ENCODE measurements around the gene ALOX5AP. TPM values are rescaled to one million over a fixed set of nuclear protein-coding genes. Genes with fewer than 3 reads are reported as not detected.

Gene ALOX5AP
- total and polyA plus RNA-seq, 2 donors: 10.4 to 60.3 TPM

GRCh38 chr13:30704596-30704995, 30.7 kb upstream of the ALOX5AP start:
- no peak for DNase-seq (ENCODE audit: extremely low spot score)
- no peak overlapping the region for H3K27ac ChIP-seq (ENCODE audit: low read depth)
- WGBS: 85% methylated on average over 6 of the region's 6 CpGs
- H3K36me3 ChIP-seq (ENCODE audit: insufficient read depth): no peaks in the 10 kb centered on the region
- no peak overlapping the region for H3K4me3 ChIP-seq (ENCODE audit: low read depth, low read length)
- H3K4me1 ChIP-seq (ENCODE audit: insufficient read depth): no peaks in the 10 kb centered on the region

- DNase-seq (ENCODE audit: extremely low spot score): no peak
- H3K27ac ChIP-seq (ENCODE audit: low read depth): no peak overlapping the region
- no peaks in the 10 kb centered on the region for H3K4me1 ChIP-seq (ENCODE audit: insufficient read depth)
- H3K4me3 ChIP-seq (ENCODE audit: low read depth, low read length): no peak overlapping the region
- no peaks in the 10 kb centered on the region for H3K36me3 ChIP-seq (ENCODE audit: insufficient read depth)
- WGBS: 90% methylated on average over 4 of the region's 4 CpGs
Measured at GRCh38 chr13:30705680-30706079, 29.7 kb upstream of the ALOX5AP start.

- Histone ChIP-seq H3K4me1 (ENCODE audit: insufficient read depth) (no peaks in the 10 kb centered on the region), H3K36me3 (ENCODE audit: insufficient read depth) (no peaks in the 10 kb centered on the region), H3K27ac (ENCODE audit: low read depth) (no peak overlapping the region), H3K4me3 (ENCODE audit: low read depth, low read length) (no peak overlapping the region)
- 37% methylated on average over 3 of the region's 3 CpGs for WGBS
- no peak for DNase-seq (ENCODE audit: extremely low spot score)
Measured at GRCh38 chr13:30708541-30708940, 26.8 kb upstream of the ALOX5AP start.

GRCh38 chr13:30710442-30710841, 24.9 kb upstream of the ALOX5AP start:
- no peak for DNase-seq (ENCODE audit: extremely low spot score)
- Histone ChIP-seq H3K36me3 (ENCODE audit: insufficient read depth) (no peaks in the 10 kb centered on the region), H3K27ac (ENCODE audit: low read depth) (no peak overlapping the region), H3K4me3 (ENCODE audit: low read depth, low read length) (no peak overlapping the region), H3K4me1 (ENCODE audit: insufficient read depth) (no peaks in the 10 kb centered on the region)
- 96% methylated on average over 3 of the region's 3 CpGs for whole genome bisulfite sequencing

DNA sequence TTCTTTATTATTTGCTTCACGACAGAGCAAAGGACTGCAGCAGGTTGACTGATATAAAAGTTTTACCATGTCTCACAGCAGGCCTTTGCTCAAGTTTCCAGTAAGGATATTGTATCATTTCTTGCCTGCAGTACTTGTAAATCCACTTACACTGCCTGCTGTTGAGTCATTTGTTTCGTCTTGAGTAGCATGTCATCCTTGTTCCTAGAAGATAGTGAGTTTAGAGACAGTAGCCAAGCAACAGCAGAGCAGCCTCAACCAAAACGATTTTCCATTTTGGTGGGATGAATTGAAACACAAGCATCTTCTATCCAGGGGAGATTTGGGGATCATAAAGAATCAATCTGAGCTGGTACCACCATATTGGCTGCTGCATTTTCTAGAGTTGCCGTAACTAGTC, 24.0 kb upstream of the ALOX5AP start:
- WGBS: 71% methylated on average over 4 of the region's 4 CpGs
- no peak for DNase-seq (ENCODE audit: extremely low spot score)
- Histone ChIP-seq H3K4me1 (ENCODE audit: insufficient read depth) (no peaks in the 10 kb centered on the region), H3K27ac (ENCODE audit: low read depth) (no peak overlapping the region), H3K4me3 (ENCODE audit: low read depth, low read length) (no peak overlapping the region), H3K36me3 (ENCODE audit: insufficient read depth) (no peaks in the 10 kb centered on the region)

DNA sequence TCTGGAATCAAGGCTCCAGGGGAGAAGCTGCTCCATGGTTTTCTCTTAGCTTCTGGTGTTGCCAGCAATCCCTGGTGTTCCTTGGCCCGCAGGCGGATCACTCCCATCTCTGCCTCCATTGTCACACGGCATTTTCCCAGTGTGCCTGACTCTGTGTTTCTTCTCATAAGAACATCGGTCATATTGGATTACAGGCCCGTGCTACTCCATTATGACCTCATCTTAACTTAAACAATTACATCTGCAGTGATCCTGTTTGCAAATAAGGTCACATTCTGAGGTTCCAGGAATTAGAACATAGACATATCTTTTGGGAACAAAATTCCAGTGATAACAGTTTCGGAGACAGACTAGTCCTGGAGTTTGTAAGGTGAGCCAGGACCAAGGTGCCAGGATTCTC, 23.5 kb upstream of the ALOX5AP start:
- no peak for DNase-seq (ENCODE audit: extremely low spot score)
- H3K4me1 ChIP-seq (ENCODE audit: insufficient read depth): no peaks in the 10 kb centered on the region
- no peak overlapping the region for H3K27ac ChIP-seq (ENCODE audit: low read depth)
- H3K4me3 ChIP-seq (ENCODE audit: low read depth, low read length): no peak overlapping the region
- WGBS: 87% methylated on average over 6 of the region's 6 CpGs
- no peaks in the 10 kb centered on the region for H3K36me3 ChIP-seq (ENCODE audit: insufficient read depth)

GRCh38 chr13:30712536-30713532, 22.5 kb upstream of the ALOX5AP start:
- 67% methylated on average over 13 of the region's 13 CpGs for WGBS
- no peak for DNase-seq (ENCODE audit: extremely low spot score)

DNA sequence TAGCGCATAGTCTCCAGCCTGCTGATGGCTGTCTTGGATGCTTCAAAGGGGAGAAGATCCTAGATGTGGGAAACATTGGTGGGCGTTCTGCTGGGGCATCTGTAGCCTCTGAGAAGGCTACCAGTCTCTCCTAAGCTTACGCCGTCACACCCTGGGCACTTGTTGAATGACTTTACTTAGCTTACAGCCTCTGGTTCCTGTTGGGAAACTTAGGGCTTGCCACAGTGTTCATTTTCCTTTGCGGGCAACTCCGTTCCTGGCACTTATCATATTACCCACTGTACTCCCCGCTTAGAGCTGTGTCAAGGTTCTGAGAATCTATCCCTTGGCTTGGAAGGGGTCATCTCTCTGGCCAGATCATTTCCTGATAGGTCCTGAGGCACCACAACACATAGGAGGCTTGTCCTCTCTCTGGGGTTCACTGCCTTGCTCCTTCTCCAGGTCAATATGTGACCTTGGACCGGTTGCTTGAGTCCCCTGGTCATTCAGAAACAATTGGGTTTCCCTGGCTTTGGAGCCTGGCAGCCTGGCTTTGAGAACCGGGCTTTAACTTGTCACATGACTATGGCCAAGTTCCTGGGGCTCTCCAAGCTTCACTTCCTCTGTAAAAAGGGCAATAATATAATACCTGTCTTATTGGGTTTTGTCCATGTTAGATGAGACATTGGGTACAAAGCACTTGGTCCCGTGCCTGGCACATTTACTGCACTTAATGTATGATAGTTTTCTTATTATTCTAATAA, 20.5 kb upstream of the ALOX5AP start:
- 94% methylated on average over 10 of the region's 10 CpGs for WGBS
- no peak overlapping the region for H3K27ac ChIP-seq (ENCODE audit: low read depth)
- H3K4me3 ChIP-seq (ENCODE audit: low read depth, low read length): no peak overlapping the region
- H3K4me1 ChIP-seq (ENCODE audit: insufficient read depth): no peaks in the 10 kb centered on the region
- no peak for DNase-seq (ENCODE audit: extremely low spot score)
- H3K36me3 ChIP-seq (ENCODE audit: insufficient read depth): no peaks in the 10 kb centered on the region

More at GRCh38 chr13:30712536-30713532, 22.5 kb upstream of the ALOX5AP start:
- no peaks in the 10 kb centered on the region for H3K36me3 ChIP-seq (ENCODE audit: insufficient read depth)
- no peaks in the 10 kb centered on the region for H3K4me1 ChIP-seq (ENCODE audit: insufficient read depth)
- no peak overlapping the region for H3K27ac ChIP-seq (ENCODE audit: low read depth)
- H3K4me3 ChIP-seq (ENCODE audit: low read depth, low read length): no peak overlapping the region

DNA sequence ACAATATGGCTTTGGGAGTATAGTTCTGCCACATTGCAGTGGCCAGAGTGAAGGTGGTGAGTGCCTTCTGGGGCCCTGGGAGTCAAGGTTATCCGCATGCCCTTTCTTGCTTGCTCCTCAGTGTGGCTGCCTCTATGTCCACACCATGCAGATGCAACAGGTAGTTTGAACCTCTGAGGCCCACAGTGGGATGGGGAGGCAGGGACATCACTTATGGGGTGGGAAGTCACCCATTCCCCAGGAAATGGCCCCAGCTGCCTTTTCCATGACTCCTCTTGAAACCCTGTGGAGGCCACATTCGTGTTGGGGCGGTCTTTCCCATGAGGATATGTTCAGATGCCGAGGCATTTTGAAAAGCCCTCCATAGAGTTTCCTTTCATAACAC, 20.0 kb upstream of the ALOX5AP start:
- no peak for DNase-seq (ENCODE audit: extremely low spot score)
- WGBS: 94% methylated on average over 4 of the region's 4 CpGs
- Histone ChIP-seq H3K27ac (ENCODE audit: low read depth) (no peak overlapping the region), H3K4me1 (ENCODE audit: insufficient read depth) (no peaks in the 10 kb centered on the region), H3K36me3 (ENCODE audit: insufficient read depth) (no peaks in the 10 kb centered on the region), H3K4me3 (ENCODE audit: low read depth, low read length) (no peak overlapping the region)

- H3K4me3 ChIP-seq (ENCODE audit: low read depth, low read length): no peak overlapping the region
- H3K4me1 ChIP-seq (ENCODE audit: insufficient read depth): no peaks in the 10 kb centered on the region
- WGBS: 55% methylated on average over 4 of the region's 4 CpGs
- no peak overlapping the region for H3K27ac ChIP-seq (ENCODE audit: low read depth)
- DNase-seq (ENCODE audit: extremely low spot score): no peak
- H3K36me3 ChIP-seq (ENCODE audit: insufficient read depth): no peaks in the 10 kb centered on the region
Measured at GRCh38 chr13:30715837-30716236, 19.5 kb upstream of the ALOX5AP start.

DNA sequence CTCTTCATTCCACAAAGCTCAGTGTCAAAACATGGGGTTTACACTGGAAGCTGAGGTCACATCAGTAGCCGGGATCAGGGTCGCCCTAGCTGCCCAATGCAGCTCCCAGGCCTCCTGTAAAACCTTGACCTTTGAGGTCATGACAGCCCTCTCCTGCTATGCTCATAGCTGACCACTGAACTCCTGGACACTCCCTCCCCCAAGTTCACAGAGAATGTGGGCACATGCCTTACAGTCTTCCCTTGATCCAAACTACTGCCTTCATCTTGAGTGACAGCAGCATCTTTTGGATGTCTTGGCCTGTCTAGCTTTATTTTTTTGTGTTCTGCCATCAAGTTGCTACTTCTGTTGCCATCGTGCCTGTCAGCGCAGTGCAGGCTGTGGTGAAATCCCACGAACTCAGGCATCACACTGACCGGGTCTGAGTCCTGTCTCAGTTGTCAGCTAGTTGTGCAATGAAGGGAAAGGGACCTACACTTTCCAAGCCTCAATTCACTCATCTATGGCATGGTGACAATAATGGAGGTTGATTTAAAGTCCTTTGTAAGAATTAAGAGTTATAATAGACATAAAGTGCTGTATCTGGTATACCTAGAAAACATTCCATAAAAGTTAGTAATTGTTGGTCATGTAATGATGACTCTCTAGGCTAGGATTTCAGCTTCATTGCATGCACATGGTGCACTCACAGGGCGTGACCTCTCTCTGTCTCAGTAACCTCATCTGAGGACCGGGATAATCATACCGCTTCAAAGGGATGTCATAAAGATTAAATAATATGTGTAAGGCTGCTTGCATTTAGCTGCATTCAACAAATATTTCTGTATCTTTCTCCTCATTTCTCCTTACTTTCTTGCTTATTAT, 16.4 kb upstream of the ALOX5AP start:
- Histone ChIP-seq H3K4me3 (ENCODE audit: low read depth, low read length) (no peak overlapping the region), H3K4me1 (ENCODE audit: insufficient read depth) (no peaks in the 10 kb centered on the region), H3K36me3 (ENCODE audit: insufficient read depth) (no peaks in the 10 kb centered on the region), H3K27ac (ENCODE audit: low read depth) (no peak overlapping the region)
- no peak for DNase-seq (ENCODE audit: extremely low spot score)
- 86% methylated on average over 9 of the region's 9 CpGs for WGBS

DNA sequence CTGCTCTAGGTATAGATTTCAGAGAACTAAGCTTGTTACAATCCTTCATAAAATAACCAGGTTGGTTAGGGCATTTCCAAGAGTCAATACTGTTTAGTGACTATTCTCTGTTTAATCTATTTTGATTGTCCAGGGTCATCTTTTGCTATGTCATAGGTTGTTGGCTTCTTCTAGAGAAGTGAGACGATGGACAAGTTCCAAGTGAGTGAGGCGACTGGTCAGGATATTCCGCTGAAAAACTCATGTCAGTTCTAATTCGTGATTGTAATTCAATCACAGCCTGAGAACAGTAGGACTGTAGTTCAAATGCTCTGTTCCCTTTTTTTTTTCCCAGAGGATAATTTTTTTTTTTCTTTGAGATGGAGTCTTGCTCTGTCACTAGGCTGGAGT, 15.8 kb upstream of the ALOX5AP start:
- Histone ChIP-seq H3K36me3 (ENCODE audit: insufficient read depth) (no peaks in the 10 kb centered on the region), H3K4me3 (ENCODE audit: low read depth, low read length) (no peak overlapping the region), H3K4me1 (ENCODE audit: insufficient read depth) (no peaks in the 10 kb centered on the region), H3K27ac (ENCODE audit: low read depth) (no peak overlapping the region)
- 79% methylated on average over 4 of the region's 4 CpGs for WGBS
- DNase-seq (ENCODE audit: extremely low spot score): no peak

DNA sequence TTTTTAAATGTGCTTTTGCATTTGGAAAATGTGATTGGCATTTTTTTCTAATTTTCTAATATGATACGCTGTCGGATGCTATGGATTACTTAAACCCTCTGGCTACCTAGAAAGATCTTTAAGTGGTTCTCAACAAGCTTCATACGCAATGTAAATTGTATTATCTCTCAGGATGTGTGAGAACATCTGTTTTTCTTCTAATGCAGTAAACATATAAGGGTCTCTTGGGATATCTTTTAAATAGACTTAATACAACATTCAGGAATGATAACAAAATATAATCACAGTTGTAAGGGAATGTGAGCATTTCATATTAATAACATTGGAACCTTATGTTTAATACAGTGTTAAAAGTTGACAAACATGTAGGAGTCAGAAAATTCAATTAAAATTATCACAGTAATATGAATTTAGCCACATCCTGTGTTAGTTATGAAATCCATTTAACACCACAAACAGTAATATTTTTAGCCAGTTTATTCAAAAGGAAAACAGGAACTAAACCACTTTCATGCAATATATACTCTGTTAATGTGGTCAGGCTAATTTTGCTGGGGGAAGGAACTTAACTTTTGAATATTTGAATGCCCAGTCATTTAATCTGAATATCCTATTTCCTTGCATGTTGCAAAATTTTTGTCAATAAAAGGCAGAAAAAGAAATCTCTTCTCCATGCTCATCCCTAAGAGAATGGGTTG, 15.0 kb upstream of the ALOX5AP start:
- Histone ChIP-seq H3K36me3 (ENCODE audit: insufficient read depth) (no peaks in the 10 kb centered on the region), H3K4me3 (ENCODE audit: low read depth, low read length) (no peak overlapping the region), H3K4me1 (ENCODE audit: insufficient read depth) (no peaks in the 10 kb centered on the region), H3K27ac (ENCODE audit: low read depth) (no peak overlapping the region)
- WGBS: 66% methylated on average over 3 of the region's 3 CpGs
- no peak for DNase-seq (ENCODE audit: extremely low spot score)

All from urinary bladder (tissue), 4 donors.